ENCODE measurements around the gene DARS1.

DNA sequence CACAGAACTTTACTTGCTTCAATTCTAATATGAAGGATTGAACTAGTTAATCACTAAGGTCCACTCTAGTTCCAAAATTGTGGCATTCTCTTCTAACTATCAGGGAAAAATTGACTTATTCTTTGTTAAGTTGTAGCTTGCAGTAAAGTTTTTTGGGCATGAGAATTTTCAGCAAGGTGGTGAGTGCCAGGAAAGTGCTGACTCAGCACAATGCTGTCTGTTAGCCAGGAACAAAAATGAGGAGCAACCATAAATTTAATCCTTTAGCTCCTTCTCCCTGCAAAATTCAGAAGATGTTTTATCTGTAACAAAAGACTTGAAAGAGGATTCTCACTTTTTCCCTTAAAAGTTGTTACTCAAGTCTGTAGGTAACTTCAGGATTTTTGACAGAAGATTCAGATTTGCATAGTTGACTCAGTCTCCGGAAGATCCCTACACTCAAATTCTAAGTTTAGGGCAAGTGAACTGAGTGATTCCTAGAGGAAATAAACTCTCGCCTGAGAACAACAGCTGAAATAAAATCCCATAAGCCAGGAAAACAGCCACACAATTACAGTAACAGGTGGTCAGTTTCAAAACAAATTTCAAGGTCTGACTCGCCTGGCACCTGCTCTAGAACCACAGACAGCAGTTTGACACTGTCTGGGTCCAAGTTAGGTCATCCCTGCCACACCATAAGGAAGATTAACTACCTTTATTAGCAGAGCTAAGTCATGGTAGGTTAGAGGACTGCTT is 20.2 kb upstream of the DARS1 start:
- TF ChIP-seq CTCF (IDR thresholded peaks at IDR 0.05 in 8 of 11, conservative IDR thresholded peaks at IDR 0.05 in 3 of 11) (no peak), POLR2A (IDR thresholded peaks at IDR 0.05) (no peak), POLR2AphosphoS5 (IDR thresholded peaks at IDR 0.05) (no peak)
